HL-60/S4 treated with retinoic acid at 250 ng/mL for 4 days and 3 days (cell line): ENCODE measurements around the gene RCSD1.
"Not testable (repeated sequence)": the region's sequence is repeated elsewhere in the genome, so short reads cannot be mapped to it uniquely, and the experiment has no call there.

Source experiments
- in situ Hi-C: fragments of 300-500 bp; cut with MboI; formaldehyde crosslinking; loops from 2 replicates; pipeline ENCODE4 v1.7.0; 2022; ENCODE audit warnings: low sequenced_read_pairs

The RCSD1 gene

DNA sequence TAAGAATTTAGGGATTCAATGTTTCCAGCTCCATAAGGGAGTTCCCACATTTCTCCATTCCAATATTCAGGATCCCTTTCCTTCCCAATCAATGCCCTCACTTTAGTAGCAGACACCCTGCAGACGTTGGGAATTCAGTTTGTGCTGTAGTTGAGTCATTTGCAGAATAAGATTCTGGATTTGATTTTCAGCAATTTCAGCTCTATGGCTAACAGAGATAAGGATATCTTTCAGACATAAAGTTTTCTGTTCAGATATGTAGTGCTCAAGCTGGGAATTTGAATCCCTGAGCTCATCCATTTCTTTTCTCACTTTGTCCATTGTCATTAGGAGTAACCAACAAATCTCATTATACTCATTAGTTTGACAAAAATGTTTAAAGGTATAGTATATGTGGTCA is 104.8 kb downstream of the RCSD1 start:
- in situ Hi-C loops = no loop called here

DNA sequence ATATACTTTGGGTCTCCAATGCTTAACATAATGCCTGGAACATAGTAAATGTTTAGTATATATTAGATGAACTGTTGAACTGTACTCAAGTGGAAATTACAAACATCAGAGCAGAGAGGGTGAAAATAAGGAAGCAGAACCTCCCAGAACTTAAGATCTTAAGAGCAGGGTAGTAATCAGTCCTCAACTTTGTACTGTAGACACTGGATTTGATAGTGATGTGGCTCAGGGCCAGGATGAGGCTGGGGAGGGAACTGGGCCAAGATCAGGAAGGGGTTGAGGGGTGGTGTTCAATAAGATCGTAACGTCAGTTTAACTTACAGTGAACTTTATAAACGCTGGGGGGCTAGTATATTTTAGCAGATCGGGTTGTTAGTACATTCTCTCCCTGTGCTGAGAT is 107.1 kb downstream of the RCSD1 start:
- in situ Hi-C loops = no loop called here

DNA sequence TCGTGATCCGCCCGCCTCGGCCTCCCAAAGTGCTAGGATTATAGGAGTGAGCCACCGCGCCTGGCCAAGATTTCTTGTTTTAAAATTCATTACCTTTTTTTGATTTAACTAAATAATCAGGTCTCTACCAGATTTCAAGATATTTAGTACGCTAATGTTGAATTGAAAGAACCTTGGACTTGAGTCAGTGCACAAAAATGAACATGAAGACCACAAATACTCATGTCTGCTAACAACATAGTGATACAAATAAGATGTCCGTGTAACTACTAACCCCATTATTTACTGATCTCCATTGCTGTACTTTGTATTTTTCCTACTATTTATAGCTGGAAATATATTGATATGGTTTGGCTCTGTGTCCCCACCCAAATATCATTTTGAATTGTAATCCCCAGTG is 108.1 kb downstream of the RCSD1 start:
- in situ Hi-C loops = no loop called here

DNA sequence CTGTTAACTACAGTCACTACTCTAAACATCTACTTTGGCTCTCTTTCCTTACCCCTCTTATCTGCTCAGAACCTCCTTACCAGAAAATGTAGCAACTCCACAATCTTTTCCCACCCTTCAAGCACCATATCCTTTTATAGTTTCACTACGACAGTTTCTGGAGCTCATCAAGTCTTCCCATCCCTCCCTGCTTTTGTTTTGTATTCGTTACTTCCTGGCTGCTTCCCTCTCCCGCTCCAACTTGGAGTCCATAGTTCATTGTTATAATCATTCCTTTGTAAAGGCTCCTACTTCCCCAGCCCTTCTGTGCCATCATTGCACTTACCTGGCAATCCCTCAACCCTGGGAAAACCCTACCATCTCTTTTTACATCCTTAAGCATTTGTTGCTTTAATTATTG is 109.7 kb downstream of the RCSD1 start:
- in situ Hi-C loops = no loop called here

DNA sequence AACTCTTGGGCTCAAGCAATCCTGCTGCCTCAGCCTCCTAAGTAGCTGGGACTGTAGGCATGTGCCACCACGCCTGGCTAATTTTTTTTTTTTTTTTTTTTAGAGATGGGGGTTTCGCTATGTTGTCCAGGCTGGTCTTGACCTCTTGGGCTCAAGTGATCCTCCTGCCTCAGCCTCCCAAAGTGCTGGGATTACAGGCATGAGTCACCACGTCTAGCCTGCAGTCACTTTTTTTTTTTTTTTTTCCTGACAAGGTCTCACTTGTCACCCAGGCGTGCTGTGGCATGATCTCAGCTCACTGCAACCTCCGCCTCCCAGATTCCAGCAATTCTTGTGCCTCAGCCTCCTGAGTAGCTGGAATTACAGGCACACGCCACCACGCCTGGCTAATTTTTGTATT is 111.1 kb downstream of the RCSD1 start:
- in situ Hi-C loops = not testable (repeated sequence)

DNA sequence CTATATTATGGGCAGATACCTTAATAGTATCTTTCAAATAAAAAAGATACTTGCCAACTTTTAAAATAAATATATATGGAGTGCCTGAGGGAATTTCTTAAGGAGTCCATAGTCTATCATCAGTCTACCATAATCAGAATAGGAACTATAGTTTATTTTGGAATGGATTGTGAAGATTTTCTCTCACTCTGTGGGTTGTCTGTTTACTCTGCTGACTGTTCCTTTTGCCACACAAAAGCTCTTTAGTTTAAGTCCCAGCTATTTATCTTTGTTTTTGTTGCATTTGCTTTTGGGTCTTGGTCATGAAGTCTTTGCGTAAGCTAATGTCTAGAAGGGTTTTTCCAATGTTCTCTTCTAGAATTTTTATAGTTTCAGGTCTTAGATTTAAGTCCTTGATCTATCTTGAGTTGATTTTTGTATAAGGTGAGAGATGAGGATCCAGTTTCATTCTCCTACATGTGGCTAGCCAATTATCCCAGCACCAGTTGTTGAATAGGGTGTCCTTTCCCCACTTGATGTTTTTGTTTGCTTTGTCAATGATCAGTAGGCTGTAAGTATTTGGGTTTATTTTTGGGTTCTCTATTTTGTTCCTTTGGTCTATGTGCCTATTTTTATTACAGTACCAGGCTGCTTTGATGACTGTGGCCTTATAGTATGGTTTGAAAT is 112.5 kb downstream of the RCSD1 start:
- in situ Hi-C loops = not testable (repeated sequence)

DNA sequence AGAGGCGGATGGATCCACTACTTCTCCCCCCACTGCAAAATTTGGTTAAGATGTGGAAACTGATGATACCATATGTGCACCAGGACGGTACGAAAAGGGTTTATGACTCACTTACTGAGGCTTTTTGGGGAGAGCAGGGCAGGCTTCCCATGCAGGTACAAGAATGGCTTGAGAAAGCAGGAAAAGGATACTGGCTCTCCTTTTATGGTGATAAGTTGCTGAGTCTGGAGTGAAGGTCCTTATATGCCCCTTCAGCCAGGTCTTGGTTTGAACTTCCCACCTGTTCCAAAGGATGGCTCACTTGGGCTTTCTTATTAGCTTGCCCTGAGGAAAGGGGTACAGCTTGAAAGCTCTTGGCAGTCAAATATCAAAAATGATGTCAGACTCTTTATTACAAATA is 114.9 kb downstream of the RCSD1 start:
- in situ Hi-C loops = no loop called here

DNA sequence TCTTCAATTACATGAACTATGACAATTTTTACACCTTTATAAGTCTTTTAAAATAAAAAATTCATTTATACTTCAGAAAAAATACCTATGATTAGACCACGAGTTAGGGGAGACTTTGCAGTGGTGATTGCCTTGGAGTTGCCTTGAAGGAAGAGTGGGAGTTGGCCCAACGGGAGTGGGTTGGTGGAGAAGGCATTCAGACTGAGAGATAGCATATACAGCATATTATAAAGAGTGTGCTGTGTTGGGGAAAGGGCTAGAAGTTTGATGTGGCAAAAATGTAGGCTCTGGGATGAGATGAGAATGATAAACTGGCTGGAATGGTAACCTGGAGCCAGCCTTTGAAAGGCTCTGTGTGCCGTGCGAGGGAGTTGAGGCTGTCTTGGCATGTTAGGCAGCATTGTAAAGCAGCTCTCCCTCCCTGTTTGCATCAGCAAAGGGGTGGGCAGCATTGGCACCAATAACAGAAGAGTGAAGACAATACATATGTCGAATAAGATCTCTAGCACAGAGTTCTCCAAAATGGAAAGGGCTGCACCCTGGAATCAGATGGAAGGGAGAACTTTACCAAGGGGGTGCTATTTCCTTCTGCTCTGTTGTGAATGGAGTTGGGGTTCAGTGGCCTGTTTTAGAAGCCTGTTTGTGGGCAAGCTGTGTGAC is 116.1 kb downstream of the RCSD1 start:
- in situ Hi-C loops = no loop called here

DNA sequence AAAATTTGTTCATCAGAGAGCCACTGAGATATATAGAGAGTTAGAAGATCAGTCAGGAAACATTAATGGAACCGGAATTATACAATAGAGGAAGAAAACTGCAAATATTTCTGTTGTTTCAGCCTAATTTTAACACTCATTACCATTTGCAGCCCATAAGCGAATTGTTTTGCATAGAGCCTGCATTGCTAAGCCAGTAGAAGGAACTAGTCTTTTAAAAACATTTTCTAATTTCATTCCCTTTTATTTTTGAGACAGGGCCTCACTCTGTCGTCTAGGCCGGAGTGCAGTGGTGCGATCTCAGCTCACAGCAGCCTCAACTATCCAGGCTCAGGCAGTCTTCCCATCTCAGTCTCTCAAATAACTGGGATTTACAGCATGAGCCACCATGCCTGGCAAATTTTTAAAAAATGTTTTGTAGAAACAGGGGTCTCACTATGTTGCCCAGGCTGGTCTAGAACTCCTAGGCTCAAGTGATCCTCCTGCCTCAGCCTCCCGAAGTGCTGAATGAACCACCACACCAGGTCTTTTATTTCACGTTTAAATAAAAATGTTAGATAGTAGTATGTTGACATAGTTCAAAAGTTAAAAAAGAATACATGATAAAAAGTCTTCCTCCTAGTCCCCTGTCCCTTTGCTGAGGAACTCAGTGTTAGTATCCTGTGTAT is 117.1 kb downstream of the RCSD1 start:
- in situ Hi-C loops = no loop called here

DNA sequence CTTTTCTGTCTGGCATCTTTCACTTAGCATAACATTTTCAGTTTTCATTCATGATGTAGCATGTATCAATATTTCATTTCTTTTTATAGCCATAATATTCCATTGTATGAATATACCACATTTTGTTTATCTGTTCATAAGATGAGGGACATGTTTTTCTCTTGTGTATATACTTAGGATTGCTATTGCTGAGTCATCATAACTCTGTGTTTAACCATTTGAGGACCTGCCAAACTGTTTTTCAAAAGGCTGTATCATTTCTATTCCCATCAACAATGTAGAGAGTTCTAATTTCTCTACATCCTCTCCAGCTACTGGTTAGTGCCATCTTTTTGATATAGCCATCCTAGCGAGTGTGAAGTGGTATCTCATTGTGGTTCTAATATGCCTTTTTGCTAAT is 118.0 kb downstream of the RCSD1 start:
- in situ Hi-C loops = no loop called here

DNA sequence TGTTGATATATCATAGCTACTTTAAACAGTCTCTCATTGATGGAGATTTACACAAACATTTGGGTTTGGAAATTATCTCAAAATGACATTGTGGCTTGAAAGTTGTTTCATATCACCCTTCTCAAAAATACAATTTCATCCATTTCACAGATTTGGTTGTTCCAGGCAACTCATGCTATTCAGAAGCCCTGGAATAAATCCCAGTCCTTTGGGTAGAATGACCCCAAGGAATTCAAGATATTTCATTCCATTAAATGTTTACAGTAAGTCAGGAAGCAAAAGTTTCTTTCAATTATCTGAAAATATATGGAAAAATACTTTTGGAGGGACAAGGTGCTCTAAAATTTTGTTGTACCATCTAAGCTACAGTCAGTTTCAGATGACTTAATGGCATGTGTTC is 118.9 kb downstream of the RCSD1 start:
- in situ Hi-C loops = no loop called here

DNA sequence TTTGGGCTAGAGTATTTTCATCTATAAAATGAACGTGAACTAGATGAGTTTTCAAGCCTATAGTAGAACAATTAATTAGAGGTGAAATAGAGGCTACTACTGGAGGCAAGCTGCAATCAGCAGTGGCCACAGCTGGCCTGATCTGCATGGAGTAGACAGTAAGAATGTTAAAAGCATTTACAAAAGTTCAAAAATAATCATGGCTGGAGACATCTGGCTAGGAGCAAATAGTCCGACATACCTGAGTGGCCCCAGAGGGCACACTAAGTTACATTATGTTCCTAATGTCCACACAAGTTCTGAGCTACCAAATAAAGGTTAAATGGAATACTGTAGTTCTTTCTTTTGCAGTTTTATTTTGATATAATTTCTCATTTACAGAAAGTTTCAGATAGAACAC is 119.7 kb downstream of the RCSD1 start:
- in situ Hi-C loops = no loop called here

DNA sequence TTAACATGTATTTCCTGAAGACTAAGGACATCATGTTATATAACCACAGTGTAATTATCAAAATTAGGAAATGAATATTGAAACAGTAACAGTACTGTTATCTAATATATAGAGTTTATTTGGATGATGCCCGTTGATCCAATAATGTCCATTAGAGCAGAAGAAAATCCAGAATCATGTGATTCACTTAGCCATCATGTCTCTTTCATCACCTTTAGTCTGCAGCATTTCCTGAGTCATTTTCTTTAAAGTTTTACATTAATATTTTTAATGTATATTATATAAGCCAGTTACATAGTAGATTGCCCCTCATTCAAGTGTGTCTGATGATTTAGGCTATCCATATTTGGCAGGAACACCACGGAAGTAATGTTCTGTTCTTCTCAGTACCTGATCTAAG is 120.6 kb downstream of the RCSD1 start:
- in situ Hi-C loops = no loop called here

DNA sequence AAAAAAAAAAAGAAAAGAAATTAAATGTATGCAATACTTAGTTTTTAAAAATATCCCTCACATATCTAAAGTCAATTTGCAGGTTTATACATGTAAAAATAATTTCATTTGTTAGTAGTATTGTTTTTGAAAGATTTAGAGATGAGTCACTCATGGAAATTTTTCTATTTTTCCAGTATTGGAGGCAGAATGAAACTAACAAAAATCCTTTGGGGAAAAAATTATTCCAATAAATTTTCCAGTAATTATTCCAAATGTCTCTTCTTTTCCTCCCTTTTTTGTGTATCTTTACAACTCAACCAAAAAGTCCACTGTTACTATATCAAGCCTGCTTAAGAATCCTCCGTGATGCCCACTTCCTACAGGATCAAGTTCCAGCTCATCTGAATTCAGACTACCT is 121.6 kb downstream of the RCSD1 start:
- in situ Hi-C loops = no loop called here

DNA sequence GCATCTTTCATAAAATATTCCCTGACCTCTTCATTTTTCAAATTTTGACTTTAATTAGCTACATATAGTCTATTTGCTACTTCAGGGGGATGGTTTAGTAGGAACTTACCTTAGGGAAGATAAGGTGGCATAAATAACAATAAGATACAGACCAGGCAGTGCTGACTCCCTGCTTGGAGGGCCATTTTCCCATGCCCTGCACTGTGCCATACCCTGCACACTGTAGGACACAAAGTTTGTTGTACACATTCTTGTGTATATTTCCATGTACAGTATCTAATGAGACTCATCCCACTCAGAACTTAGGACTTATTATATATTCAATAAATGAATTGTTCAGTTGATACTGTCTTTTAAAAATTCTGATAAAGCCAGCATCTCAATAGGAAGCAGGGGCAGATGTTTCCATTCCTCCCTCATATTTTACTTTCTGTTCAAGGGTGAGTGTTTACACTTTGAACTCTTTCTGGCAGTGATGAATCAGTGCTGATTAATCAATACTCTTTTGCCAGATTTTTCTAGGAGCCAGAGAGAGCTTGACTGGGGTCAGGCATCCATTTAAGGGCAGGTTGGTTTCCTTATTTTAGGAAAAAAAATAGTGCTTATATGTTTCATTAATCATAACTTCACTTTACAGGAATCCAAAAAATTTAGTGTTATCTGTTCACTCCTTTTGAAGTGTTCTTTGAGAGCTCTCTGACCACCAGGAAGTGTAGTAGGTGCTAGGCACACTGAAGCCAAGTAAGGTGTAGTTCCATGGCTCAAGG is 122.4 kb downstream of the RCSD1 start:
- in situ Hi-C loops = no loop called here

DNA sequence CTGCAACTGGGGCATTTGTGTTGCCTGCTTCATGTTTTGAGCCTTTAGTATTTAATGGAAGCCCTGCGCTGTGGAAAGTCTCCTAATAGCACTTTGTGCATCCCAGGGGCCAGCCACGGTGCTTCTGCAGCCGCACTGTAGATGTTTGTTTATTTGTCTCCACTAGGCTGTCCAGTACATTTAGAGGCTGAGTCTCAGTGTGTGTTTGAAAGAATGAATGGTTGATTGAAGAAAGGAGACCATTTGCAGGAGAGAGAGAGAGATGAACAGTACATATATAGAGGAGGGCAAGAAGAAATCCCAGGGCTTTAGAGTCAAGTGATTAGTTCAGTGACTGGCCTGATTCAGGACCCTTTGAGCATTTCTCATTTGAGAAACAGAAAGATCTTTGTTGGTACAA is 125.6 kb downstream of the RCSD1 start:
- in situ Hi-C loops = no loop called here
